GM23338 (cell line): ENCODE measurements around the gene CHN2.

Source experiments
- CREB1 ChIP-seq: fragments of 250-450 bp; sonication (Bioruptor Pico); IDR thresholded peaks from 2 replicates; pipeline ENCODE4 v1.5.0; 2020; ENCODE audit warnings: low read depth, mild to moderate bottlenecking, moderate library complexity
- CTCF ChIP-seq, 2 experiments: fragments of 200-600 bp in 1 of 2; sonication (generic) in 1 of 2; conservative IDR thresholded peaks; 2 replicates each; pipeline versions ENCODE4 v1.5.1 to v1.6.1; 2016 to 2017; ENCODE audit warnings: antibody characterized with exemption in 2 of 2, low read depth in 2 of 2, mild to moderate bottlenecking in 2 of 2, moderate library complexity in 1 of 2
- JUNB ChIP-seq: IDR thresholded peaks from one replicate; pipeline ENCODE4 v1.6.1; 2016; ENCODE audit warnings: antibody characterized with exemption; ENCODE audit not compliant: unreplicated experiment
- REST ChIP-seq: IDR thresholded peaks from one replicate; pipeline ENCODE4 v1.6.1; 2018; ENCODE audit warnings: antibody characterized with exemption; ENCODE audit not compliant: unreplicated experiment

- TF ChIP-seq CREB1 (CRISPR knock-in tag), result no peak
- TF ChIP-seq CTCF (conservative IDR thresholded peaks at IDR 0.05; ENCODE audit: low read depth in 2 of 2), result no peak
- no peak for TF ChIP-seq REST
- TF ChIP-seq JUNB, result no peak
Observed at GRCh38 chr7:29485339-29486190, 291.0 kb downstream of the CHN2 start.
